ENCODE data around the gene ZNF672. TPM values are rescaled to one million over a fixed set of nuclear protein-coding genes. Genes with fewer than 3 reads are reported as not detected.

Gene ZNF672
- total and polyA plus RNA-seq, 2 experiments from 2014 or later = 10.3 to 39.7 TPM

DNA sequence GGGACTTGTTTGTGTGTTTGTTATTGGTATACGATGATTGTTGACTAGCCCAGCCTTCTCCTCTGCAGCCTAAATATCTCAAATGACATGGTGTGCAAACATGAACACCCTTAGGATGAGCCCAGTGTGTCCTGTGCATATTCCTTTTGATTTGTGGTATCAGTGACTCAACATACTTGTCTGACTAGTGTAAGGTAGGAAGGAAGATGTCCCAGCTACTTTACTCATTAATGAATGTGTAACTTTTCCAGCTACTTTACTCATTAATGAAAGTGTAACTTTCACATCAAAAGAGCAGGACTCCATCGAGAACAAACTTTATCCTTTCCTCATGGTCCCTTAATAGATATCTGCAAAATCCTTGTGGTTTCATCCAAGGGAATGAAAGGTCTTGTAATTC is 23.6 kb downstream of the ZNF672 start:
- ATAC-seq (no peak), DNase-seq (ENCODE audit: low spot score) (no peak)
- peaks cover 30% of the 10 kb centered on the region for H3K4me1 Mint-ChIP-seq
- no peak overlapping the region for H2AFZ ChIP-seq
- H3K27ac Mint-ChIP-seq = no peak overlapping the region
- peaks cover 51% of the 10 kb centered on the region for H3K27me3 ChIP-seq (ENCODE audit: insufficient read depth)
- H3K9me3 Mint-ChIP-seq = no peaks in the 10 kb centered on the region; the same call in 2 of the 3 replicates
- no peak overlapping the region for H3K27ac ChIP-seq (ENCODE audit: low read depth)
- H3K36me3 ChIP-seq (ENCODE audit: insufficient read depth) = peaks cover 4% of the 10 kb centered on the region; the same call in 1 of the 2 replicates
- H3K79me2 ChIP-seq (replicated peaks; ENCODE audit: insufficient read depth) = no peaks in the 10 kb centered on the region; the same call in 1 of the 2 replicates
- H3F3A ChIP-seq (replicated peaks; ENCODE audit: low read depth) = 0 out of 2 replicates have a peak, but pooled peaks cover 8% of the 10 kb centered on the region
- H4K20me1 ChIP-seq (replicated peaks; ENCODE audit: insufficient read depth) = no peaks in the 10 kb centered on the region
- H3K36me3 Mint-ChIP-seq (ENCODE audit: low read depth) = peaks cover 3% of the 10 kb centered on the region; the same call in 2 of the 3 replicates
- TF ChIP-seq NANOG (IDR thresholded peaks at IDR 0.05; ENCODE audit: borderline replicate concordance) (no peak), EZH2 (IDR thresholded peaks at IDR 0.05; ENCODE audit: low read depth, unreplicated experiment) (no peak), ZNF331 (CRISPR knock-in tag; IDR thresholded peaks at IDR 0.05; ENCODE audit: low read depth) (no peak), EZH2phosphoT487 (IDR thresholded peaks at IDR 0.05; ENCODE audit: unreplicated experiment) (no peak), POLR2AphosphoS5 (IDR thresholded peaks at IDR 0.05; ENCODE audit: low read depth) (no peak), STAT1 (IDR thresholded peaks at IDR 0.05; ENCODE audit: unreplicated experiment) (no peak), CREB1 (CRISPR knock-in tag; IDR thresholded peaks at IDR 0.05; ENCODE audit: low read depth) (no peak)
- TF ChIP-seq, protein P1, sequence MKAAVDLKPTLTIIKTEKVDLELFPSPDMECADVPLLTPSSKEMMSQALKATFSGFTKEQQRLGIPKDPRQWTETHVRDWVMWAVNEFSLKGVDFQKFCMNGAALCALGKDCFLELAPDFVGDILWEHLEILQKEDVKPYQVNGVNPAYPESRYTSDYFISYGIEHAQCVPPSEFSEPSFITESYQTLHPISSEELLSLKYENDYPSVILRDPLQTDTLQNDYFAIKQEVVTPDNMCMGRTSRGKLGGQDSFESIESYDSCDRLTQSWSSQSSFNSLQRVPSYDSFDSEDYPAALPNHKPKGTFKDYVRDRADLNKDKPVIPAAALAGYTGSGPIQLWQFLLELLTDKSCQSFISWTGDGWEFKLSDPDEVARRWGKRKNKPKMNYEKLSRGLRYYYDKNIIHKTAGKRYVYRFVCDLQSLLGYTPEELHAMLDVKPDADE (IDR thresholded peaks at IDR 0.05) = no peak
- TF ChIP-seq, protein P2, sequence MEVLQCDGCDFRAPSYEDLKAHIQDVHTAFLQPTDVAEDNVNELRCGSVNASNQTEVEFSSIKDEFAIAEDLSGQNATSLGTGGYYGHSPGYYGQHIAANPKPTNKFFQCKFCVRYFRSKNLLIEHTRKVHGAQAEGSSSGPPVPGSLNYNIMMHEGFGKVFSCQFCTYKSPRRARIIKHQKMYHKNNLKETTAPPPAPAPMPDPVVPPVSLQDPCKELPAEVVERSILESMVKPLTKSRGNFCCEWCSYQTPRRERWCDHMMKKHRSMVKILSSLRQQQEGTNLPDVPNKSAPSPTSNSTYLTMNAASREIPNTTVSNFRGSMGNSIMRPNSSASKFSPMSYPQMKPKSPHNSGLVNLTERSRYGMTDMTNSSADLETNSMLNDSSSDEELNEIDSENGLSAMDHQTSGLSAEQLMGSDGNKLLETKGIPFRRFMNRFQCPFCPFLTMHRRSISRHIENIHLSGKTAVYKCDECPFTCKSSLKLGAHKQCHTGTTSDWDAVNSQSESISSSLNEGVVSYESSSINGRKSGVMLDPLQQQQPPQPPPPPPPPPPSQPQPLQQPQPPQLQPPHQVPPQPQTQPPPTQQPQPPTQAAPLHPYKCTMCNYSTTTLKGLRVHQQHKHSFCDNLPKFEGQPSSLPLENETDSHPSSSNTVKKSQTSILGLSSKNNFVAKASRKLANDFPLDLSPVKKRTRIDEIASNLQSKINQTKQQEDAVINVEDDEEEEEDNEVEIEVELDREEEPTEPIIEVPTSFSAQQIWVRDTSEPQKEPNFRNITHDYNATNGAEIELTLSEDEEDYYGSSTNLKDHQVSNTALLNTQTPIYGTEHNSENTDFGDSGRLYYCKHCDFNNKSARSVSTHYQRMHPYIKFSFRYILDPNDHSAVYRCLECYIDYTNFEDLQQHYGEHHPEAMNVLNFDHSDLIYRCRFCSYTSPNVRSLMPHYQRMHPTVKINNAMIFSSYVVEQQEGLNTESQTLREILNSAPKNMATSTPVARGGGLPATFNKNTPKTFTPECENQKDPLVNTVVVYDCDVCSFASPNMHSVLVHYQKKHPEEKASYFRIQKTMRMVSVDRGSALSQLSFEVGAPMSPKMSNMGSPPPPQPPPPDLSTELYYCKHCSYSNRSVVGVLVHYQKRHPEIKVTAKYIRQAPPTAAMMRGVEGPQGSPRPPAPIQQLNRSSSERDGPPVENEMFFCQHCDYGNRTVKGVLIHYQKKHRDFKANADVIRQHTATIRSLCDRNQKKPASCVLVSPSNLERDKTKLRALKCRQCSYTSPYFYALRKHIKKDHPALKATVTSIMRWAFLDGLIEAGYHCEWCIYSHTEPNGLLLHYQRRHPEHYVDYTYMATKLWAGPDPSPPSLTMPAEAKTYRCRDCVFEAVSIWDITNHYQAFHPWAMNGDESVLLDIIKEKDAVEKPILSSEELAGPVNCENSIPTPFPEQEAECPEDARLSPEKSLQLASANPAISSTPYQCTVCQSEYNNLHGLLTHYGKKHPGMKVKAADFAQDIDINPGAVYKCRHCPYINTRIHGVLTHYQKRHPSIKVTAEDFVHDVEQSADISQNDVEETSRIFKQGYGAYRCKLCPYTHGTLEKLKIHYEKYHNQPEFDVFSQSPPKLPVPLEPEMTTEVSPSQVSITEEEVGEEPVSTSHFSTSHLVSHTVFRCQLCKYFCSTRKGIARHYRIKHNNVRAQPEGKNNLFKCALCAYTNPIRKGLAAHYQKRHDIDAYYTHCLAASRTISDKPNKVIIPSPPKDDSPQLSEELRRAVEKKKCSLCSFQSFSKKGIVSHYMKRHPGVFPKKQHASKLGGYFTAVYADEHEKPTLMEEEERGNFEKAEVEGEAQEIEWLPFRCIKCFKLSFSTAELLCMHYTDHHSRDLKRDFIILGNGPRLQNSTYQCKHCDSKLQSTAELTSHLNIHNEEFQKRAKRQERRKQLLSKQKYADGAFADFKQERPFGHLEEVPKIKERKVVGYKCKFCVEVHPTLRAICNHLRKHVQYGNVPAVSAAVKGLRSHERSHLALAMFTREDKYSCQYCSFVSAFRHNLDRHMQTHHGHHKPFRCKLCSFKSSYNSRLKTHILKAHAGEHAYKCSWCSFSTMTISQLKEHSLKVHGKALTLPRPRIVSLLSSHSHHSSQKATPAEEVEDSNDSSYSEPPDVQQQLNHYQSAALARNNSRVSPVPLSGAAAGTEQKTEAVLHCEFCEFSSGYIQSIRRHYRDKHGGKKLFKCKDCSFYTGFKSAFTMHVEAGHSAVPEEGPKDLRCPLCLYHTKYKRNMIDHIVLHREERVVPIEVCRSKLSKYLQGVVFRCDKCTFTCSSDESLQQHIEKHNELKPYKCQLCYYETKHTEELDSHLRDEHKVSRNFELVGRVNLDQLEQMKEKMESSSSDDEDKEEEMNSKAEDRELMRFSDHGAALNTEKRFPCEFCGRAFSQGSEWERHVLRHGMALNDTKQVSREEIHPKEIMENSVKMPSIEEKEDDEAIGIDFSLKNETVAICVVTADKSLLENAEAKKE (CRISPR knock-in tag; IDR thresholded peaks at IDR 0.05) = no peak
- TF ChIP-seq, protein P3, sequence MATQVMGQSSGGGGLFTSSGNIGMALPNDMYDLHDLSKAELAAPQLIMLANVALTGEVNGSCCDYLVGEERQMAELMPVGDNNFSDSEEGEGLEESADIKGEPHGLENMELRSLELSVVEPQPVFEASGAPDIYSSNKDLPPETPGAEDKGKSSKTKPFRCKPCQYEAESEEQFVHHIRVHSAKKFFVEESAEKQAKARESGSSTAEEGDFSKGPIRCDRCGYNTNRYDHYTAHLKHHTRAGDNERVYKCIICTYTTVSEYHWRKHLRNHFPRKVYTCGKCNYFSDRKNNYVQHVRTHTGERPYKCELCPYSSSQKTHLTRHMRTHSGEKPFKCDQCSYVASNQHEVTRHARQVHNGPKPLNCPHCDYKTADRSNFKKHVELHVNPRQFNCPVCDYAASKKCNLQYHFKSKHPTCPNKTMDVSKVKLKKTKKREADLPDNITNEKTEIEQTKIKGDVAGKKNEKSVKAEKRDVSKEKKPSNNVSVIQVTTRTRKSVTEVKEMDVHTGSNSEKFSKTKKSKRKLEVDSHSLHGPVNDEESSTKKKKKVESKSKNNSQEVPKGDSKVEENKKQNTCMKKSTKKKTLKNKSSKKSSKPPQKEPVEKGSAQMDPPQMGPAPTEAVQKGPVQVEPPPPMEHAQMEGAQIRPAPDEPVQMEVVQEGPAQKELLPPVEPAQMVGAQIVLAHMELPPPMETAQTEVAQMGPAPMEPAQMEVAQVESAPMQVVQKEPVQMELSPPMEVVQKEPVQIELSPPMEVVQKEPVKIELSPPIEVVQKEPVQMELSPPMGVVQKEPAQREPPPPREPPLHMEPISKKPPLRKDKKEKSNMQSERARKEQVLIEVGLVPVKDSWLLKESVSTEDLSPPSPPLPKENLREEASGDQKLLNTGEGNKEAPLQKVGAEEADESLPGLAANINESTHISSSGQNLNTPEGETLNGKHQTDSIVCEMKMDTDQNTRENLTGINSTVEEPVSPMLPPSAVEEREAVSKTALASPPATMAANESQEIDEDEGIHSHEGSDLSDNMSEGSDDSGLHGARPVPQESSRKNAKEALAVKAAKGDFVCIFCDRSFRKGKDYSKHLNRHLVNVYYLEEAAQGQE (IDR thresholded peaks at IDR 0.05; ENCODE audit: unreplicated experiment) = no peak
- TF ChIP-seq, protein P4, sequence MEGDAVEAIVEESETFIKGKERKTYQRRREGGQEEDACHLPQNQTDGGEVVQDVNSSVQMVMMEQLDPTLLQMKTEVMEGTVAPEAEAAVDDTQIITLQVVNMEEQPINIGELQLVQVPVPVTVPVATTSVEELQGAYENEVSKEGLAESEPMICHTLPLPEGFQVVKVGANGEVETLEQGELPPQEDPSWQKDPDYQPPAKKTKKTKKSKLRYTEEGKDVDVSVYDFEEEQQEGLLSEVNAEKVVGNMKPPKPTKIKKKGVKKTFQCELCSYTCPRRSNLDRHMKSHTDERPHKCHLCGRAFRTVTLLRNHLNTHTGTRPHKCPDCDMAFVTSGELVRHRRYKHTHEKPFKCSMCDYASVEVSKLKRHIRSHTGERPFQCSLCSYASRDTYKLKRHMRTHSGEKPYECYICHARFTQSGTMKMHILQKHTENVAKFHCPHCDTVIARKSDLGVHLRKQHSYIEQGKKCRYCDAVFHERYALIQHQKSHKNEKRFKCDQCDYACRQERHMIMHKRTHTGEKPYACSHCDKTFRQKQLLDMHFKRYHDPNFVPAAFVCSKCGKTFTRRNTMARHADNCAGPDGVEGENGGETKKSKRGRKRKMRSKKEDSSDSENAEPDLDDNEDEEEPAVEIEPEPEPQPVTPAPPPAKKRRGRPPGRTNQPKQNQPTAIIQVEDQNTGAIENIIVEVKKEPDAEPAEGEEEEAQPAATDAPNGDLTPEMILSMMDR (conservative IDR thresholded peaks at IDR 0.05; ENCODE audit: low read depth in 2 of 2) = no peak
- no peak overlapping the region for H3K4me2 ChIP-seq
- no peak overlapping the region for H3K4me3 ChIP-seq
- no peak overlapping the region for H3K4me3 Mint-ChIP-seq
- no peaks in the 10 kb centered on the region for H3K9me2 ChIP-seq (ENCODE audit: insufficient read depth)
- H3K27me3 Mint-ChIP-seq (ENCODE audit: insufficient read depth, low read depth, poor library complexity) = peaks cover 27% of the 10 kb centered on the region
- H3K4me1 ChIP-seq (ENCODE audit: insufficient read depth) = peaks cover 27% of the 10 kb centered on the region
